Measurements from ENCODE around the gene PFKFB4.

- TF ChIP-seq BHLHE40 (IDR thresholded peaks at IDR 0.05; ENCODE audit: borderline replicate concordance) (no peak), FOXM1 (IDR thresholded peaks at IDR 0.05; ENCODE audit: borderline replicate concordance) (no peak), SP1 (IDR thresholded peaks at IDR 0.05) (no peak)
Measured at GRCh38 chr3:48576647-48577046, 20.0 kb upstream of the PFKFB4 start.
